Lung microvascular endothelial cell (primary cell): Measurements from ENCODE around the gene LCLAT1. TPM values are rescaled to one million over a fixed set of nuclear protein-coding genes. Genes with fewer than 3 reads are reported as not detected.
A peak's percentile ranks its signal among the peaks of the same experiment; 100 is the strongest.
"Not testable (repeated sequence)": the region's sequence is repeated elsewhere in the genome, so short reads cannot be mapped to it uniquely, and the experiment has no call there.

Experiments used
- DNase-seq, 2 donors: peaks; one replicate each; pipeline versions ENCODE4 v3.0.0 to v3.0.0-alpha.2; 2010; ENCODE audit warnings: low read depth in 2 of 2
- total RNA-seq: library from RNA; depleted of rRNA; stranded (reverse); fragments of >200 nt; gene quantifications from 2 replicates; pipeline ENCODE4 v1.2.1, GENCODE V29; 2014

LCLAT1 gene
- total RNA-seq, 1 donor from 2014 or later: 7.1 TPM

GRCh38 chr2:30584116-30584515 lies 137.1 kb downstream of the LCLAT1 start:
- no peak for DNase-seq

GRCh38 chr2:30588994-30589393 lies 141.9 kb downstream of the LCLAT1 start:
- no peak for DNase-seq

- no peak for DNase-seq
These were observed 143.4 kb downstream of the LCLAT1 start for GRCh38 chr2:30590407-30590806.

GRCh38 chr2:30591186-30591585 lies 144.1 kb downstream of the LCLAT1 start:
- DNase-seq: no peak

DNA sequence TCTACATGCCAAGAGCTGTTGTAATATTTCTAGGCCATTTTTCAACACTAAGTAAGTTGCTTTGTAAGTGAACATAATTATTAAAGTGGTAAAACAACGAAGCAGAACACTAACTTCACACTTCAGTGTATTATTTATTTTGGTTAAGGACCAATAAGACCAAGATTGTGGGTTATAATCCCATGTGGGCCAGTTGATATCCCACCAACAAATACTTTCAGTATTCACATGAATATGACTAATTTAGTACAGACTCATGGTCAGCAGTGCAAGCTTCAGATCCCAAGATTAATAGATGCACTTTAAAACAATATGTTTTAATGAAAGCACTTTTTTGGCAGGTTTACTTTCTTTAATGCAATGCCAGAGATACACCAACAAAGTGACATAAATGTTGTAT lies 154.3 kb downstream of the LCLAT1 start:
- no peak for DNase-seq

DNA sequence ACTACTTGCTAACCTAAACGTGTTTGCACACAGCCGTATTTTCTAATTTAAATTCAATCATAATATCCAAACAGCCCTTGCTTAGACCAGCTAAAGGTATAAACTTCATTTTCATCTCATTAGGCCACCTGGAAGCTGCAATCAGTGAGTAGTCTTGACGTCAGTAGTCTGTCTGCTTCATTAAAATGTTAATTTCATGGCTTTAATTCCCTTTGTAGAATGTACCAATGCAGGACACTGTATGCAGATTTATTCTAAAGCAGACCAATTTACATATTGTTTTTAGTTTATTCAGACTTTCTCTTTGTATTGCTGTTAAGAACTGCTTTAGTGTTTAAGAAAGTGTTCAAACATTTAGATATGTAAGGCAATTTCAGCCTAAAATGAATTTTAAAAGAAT lies 158.2 kb downstream of the LCLAT1 start:
- DNase-seq: no peak

DNA sequence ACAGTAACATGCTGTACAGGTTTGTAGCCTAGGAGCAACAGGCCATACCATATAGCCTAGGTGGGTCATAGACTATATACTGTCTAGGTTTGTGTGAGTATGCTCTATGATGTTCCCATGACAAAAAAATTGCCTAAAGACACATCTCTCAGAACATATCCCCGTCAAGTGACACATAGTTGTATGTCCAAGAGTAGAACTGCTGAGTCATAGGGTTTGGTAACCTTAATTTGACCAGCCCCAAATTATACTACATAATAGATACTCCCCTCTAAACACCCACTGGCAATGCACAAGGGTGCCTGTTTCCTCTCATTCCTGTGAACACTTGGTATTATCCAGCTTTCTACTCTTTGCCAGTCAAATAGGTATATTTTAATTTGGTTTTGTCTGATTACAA lies 161.6 kb downstream of the LCLAT1 start:
- no peak for DNase-seq

- DNase-seq: no peak
These were observed 164.5 kb downstream of the LCLAT1 start for GRCh38 chr2:30611583-30611982.

- DNase-seq: no peak
These were observed 165.3 kb downstream of the LCLAT1 start for GRCh38 chr2:30612371-30612770.

- DNase-seq: no peak
These were observed 166.0 kb downstream of the LCLAT1 start for GRCh38 chr2:30613001-30613400.

DNA sequence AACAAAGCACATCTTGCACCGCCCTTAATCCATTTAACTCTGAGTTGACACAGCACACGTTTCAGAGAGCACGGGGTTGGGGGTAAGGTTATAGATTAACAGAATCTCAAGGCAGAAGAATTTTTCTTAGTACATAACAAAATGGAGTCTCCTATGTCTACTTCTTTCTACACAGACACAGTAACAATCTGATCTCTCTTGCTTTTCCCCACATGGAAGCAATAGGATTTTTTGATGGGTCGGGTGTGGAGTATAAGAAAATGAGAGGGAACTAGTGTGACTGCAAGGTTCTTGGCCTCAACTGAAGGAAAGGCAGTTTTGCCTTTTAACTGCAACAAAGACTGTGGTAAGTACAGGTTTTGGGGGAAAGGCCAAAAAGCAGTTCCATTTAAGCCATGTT lies 167.2 kb downstream of the LCLAT1 start:
- DNase-seq: not testable (repeated sequence)

DNA sequence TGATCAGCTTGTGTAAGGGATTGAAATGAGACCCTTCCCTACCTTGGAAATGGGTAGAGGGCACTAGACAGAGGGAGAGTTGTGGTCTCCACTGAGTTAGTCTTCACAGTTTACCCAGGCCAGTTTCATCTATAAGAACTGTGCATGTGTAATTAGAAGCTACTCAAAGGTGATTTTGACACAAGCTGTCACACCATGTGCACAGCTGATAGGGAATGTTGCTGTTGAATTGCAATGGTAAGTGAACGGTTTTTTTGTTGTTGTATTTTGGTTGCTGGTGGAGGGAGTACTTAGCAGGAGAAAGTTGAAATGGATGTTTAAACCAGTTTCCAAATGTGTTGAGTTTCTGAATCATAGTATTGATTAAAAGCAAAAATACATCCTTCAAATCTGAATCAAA lies 168.9 kb downstream of the LCLAT1 start:
- no peak for DNase-seq

DNA sequence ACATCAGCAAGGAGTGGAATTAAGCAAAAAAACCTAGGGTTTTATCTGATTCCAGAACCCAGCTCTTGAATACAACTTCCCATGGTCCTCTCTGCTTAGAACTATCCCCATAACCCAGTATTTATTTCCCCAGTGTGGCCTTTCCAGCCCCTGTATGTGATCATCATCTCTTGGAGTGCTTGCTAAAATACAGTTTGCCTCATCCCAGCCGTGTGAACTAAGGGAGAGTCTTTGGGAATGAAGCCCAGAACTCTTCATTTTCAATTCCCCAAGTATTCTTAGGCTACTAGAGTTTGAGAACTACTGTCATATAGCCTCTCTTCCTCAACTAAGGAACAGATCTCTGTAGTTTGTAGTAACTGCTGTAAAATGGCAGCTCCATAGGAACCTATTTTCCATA lies 173.1 kb downstream of the LCLAT1 start:
- no peak for DNase-seq

DNA sequence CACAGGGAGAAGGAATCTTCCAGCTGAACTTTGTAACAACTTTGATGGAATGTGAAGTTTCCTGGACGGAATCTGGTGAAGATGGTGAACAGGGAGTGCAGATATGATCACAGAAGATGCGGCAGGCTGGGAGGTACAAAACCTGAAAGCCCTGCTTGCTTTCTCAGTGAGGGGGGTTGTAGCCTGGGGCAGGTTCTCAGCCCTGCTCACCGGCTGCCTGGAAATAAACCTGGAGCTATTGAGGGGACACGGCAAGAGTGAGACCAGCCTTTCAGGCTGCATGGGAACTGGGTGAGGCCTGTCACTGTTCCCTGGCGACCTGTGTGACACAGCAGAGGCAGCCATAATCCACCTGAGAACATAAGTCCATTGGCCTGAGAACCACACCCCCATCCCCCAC lies 174.8 kb downstream of the LCLAT1 start:
- no peak for DNase-seq

DNA sequence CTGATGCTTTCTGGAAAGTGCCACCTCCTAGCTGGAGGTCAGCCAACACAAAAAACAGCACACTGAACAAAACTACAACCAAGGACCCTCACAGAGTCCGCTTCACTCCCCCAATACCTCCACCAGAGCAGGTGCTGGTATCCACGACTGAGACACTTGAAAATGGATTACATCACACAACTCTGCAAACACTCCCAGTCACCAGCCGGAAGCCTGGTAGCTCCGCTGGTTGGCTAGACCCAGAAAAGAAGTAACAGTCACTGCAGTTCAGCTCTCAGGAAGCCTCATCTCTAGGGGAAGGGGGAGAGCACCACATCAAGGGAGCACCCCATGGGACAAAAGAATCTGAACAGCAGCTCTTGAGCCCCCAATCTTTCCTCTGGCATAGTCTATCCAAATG lies 175.4 kb downstream of the LCLAT1 start:
- no peak for DNase-seq

DNA sequence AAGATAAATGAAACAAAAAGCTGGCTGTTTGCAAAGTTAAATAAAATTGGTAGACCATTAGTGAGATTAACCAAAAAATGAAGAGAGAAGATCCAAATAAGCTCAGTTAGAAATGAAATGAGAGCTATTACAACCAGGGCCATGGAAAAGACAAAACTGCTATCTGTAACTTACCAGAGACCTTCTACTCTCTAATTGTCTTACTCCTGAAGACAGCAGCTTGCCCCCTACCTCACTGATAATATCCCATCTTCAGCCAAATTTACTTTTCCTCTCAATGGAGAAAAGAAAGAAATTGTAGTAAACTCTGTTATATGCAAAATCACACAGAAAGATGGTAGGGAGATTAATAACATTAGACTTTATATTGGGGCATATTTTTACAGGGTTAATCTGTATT lies 178.2 kb downstream of the LCLAT1 start:
- DNase-seq: no peak

- no peak for DNase-seq
These were observed 178.7 kb downstream of the LCLAT1 start for GRCh38 chr2:30625701-30626100.

DNA sequence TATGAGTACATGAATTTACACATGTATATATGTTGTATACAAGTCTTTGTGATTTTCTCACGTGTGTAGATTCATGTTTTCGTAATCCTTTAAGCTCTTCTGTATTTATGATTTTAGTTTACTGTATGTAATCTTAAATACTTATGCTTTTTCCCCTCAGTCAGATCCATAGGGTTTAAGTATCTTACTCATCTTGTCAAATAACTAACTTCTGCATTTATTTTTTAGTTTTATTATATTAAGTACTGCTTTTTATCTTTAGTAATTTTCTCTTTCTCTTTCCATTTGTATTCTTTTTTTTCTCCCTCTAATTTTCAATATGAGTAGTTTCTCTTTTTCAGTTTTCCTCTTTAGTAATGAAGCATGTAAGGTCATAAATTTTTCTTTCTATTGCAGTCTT lies 179.4 kb downstream of the LCLAT1 start:
- no peak for DNase-seq

DNA sequence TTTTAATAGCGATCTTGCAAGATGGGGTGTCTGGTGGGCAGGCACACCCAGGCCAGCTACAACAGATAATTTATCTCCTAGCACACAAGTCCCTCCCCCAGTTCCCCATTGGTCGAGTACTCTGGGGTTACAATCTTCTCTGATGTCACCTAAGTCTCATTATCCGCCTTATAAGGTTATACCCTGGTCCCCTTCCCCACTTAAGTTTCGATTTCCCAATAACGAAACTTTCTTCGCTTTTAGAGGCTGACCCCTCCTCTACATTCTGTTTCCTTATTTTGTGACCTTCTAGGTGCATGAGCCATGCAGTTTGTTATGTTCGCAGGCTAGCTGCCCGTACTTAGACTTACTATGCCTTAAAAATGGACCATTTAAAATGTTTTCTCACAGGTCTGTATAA lies 180.1 kb downstream of the LCLAT1 start:
- no peak for DNase-seq

DNA sequence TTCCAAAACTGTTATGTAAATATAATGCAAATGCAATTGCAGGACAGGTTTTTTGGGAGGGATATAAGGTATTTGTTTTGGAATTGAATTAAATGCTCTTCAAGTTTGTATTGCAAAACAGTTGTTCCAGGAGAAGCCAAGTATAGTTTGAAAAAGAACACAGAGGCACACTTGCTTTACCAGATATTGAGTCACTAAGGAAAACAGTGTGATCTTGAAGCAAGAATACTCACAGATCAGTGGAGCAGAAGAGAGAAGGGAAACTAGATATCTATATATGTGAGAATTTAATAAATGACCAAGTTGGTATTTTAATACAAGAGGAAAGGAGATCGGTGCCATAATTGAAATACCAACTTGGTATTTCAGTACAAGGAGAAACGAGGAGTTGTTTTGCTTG lies 181.3 kb downstream of the LCLAT1 start:
- no peak for DNase-seq

GRCh38 chr2:30629866-30630265 lies 182.8 kb downstream of the LCLAT1 start:
- peak in 1 of 2 donors; percentile 44 for DNase-seq

DNA sequence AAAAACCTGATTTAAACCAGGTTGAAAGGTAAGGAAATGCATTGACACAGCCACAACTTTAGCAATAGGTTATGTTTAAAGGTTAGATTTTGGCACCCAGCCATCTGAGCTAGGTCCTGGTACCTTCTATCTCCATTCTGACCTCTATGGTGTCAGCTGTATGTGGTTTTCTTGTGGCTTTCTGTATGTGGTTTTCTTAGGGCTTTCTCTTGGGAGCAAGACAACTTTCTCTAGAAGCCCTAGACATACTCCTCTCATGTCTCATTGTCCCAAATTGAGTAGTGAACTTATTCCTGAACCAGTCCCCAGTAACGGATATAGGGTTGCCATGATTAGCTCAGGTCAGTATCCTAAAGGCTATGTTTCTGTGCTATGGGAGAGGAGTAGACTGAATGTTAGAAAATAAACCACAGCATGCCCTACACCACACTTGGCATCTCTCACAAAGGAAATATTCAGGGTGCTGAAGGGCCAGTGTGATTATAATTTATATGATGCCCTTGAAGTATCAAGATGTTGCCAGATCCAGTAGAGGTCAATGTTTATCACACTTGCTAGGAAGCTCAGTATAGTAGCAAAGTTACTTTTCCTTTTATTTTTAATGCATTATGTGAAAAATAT lies 184.1 kb downstream of the LCLAT1 start:
- no peak for DNase-seq

- no peak for DNase-seq
These were observed 186.0 kb downstream of the LCLAT1 start for GRCh38 chr2:30633039-30633438.

- DNase-seq: no peak
These were observed 189.3 kb downstream of the LCLAT1 start for GRCh38 chr2:30636311-30636710.
